ENCODE measurements around the gene EPHB1. TPM values are rescaled to one million over a fixed set of nuclear protein-coding genes. Genes with fewer than 3 reads are reported as not detected.

EPHB1 gene
- polyA plus RNA-seq, 1 donor from 2014 or later: 18.7 TPM

DNA sequence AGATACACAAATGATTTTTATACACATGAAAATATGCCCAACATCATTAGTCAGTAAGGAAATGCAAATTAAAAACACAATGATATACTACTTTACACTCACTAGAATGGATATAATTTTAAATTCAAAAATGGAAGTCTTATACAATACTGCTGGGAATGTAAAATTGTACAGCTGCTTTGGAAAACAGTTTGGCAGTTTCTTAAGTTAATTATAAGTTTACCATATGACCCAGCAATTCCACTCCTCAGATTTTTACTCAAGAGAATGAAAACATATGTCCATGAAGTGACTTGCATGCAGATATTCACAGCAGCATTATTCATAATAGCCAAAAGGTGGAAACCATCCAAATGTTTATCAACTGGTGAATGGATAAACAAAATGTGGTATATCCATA is 281.3 kb downstream of the EPHB1 start:
- no peaks in the 10 kb centered on the region for H3K27me3 ChIP-seq (ENCODE audit: insufficient read depth, low read depth, low read length)
- H3K27ac ChIP-seq (ENCODE audit: low read length): no peak overlapping the region
- no peaks in the 10 kb centered on the region for H3K36me3 ChIP-seq (ENCODE audit: insufficient read depth, low read length)
- TF ChIP-seq MXI1 (conservative IDR thresholded peaks at IDR 0.05; ENCODE audit: poor library complexity, severe bottlenecking) (no peak), TAF1 (IDR thresholded peaks at IDR 0.05; ENCODE audit: low read depth) (no peak), EZH2 (IDR thresholded peaks at IDR 0.05; ENCODE audit: borderline replicate concordance, insufficient read depth, low read length, poor library complexity, severe bottlenecking) (no peak), POLR2AphosphoS5 (IDR thresholded peaks at IDR 0.05) (no peak), SMC3 (conservative IDR thresholded peaks at IDR 0.05; ENCODE audit: poor library complexity) (no peak)
- TF ChIP-seq, protein P1, sequence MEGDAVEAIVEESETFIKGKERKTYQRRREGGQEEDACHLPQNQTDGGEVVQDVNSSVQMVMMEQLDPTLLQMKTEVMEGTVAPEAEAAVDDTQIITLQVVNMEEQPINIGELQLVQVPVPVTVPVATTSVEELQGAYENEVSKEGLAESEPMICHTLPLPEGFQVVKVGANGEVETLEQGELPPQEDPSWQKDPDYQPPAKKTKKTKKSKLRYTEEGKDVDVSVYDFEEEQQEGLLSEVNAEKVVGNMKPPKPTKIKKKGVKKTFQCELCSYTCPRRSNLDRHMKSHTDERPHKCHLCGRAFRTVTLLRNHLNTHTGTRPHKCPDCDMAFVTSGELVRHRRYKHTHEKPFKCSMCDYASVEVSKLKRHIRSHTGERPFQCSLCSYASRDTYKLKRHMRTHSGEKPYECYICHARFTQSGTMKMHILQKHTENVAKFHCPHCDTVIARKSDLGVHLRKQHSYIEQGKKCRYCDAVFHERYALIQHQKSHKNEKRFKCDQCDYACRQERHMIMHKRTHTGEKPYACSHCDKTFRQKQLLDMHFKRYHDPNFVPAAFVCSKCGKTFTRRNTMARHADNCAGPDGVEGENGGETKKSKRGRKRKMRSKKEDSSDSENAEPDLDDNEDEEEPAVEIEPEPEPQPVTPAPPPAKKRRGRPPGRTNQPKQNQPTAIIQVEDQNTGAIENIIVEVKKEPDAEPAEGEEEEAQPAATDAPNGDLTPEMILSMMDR (IDR thresholded peaks at IDR 0.05; ENCODE audit: poor library complexity, severe bottlenecking): no peak
- no peaks in the 10 kb centered on the region for H4K20me1 ChIP-seq (ENCODE audit: insufficient read depth)
- no peaks in the 10 kb centered on the region for H3K79me2 ChIP-seq (replicated peaks; ENCODE audit: insufficient read depth, low read length)
- H3K4me3 ChIP-seq (ENCODE audit: low read length): no peak overlapping the region
- no peaks in the 10 kb centered on the region for H3F3A ChIP-seq (ENCODE audit: insufficient read depth, low read length, poor library complexity, severe bottlenecking)
- H3K4me2 ChIP-seq (ENCODE audit: low read length): no peak overlapping the region
- H3K9ac ChIP-seq (ENCODE audit: low read length): no peak overlapping the region
- H2AFZ ChIP-seq (ENCODE audit: low read depth, low read length): no peak overlapping the region
- H3K9me3 ChIP-seq (ENCODE audit: low read length): no peaks in the 10 kb centered on the region
- H3K9me2 ChIP-seq (ENCODE audit: insufficient read depth, low read length): peaks cover 2% of the 10 kb centered on the region

DNA sequence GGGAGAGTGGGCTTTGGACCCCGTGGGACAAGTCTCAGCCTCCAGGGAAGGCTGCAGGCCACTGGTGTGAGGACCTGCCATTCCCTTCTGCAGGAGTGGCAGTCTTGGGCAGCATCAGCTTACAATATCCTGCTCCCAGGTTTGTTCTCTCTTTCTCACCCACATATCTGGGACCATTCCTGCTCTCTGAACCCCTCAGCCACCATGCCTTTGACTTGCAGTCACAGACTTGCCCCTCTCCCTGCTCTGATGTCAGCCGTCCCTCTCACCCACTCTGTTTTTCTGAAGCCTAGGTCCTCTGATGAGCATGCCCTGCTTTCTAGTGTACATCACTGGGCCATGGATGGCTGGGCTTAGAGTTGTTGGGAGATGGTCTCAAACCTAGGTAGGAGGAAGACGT is 282.1 kb downstream of the EPHB1 start:
- no peak for TF ChIP-seq RAD21 (conservative IDR thresholded peaks at IDR 0.05)
- TF ChIP-seq POLR2AphosphoS5 (IDR thresholded peaks at IDR 0.05): no peak
- TF ChIP-seq, protein P2, sequence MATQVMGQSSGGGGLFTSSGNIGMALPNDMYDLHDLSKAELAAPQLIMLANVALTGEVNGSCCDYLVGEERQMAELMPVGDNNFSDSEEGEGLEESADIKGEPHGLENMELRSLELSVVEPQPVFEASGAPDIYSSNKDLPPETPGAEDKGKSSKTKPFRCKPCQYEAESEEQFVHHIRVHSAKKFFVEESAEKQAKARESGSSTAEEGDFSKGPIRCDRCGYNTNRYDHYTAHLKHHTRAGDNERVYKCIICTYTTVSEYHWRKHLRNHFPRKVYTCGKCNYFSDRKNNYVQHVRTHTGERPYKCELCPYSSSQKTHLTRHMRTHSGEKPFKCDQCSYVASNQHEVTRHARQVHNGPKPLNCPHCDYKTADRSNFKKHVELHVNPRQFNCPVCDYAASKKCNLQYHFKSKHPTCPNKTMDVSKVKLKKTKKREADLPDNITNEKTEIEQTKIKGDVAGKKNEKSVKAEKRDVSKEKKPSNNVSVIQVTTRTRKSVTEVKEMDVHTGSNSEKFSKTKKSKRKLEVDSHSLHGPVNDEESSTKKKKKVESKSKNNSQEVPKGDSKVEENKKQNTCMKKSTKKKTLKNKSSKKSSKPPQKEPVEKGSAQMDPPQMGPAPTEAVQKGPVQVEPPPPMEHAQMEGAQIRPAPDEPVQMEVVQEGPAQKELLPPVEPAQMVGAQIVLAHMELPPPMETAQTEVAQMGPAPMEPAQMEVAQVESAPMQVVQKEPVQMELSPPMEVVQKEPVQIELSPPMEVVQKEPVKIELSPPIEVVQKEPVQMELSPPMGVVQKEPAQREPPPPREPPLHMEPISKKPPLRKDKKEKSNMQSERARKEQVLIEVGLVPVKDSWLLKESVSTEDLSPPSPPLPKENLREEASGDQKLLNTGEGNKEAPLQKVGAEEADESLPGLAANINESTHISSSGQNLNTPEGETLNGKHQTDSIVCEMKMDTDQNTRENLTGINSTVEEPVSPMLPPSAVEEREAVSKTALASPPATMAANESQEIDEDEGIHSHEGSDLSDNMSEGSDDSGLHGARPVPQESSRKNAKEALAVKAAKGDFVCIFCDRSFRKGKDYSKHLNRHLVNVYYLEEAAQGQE (IDR thresholded peaks at IDR 0.05; ENCODE audit: borderline replicate concordance): no peak
- no peak for TF ChIP-seq MXI1 (conservative IDR thresholded peaks at IDR 0.05; ENCODE audit: poor library complexity, severe bottlenecking)
- TF ChIP-seq, protein P1 (IDR thresholded peaks at IDR 0.05; ENCODE audit: poor library complexity, severe bottlenecking): no peak
- TF ChIP-seq TAF1 (IDR thresholded peaks at IDR 0.05; ENCODE audit: low read depth): no peak
- TF ChIP-seq EP300 (conservative IDR thresholded peaks at IDR 0.05; ENCODE audit: poor library complexity, severe bottlenecking): no peak
- no peak for TF ChIP-seq EZH2 (IDR thresholded peaks at IDR 0.05; ENCODE audit: borderline replicate concordance, insufficient read depth, low read length, poor library complexity, severe bottlenecking)
- no peak for TF ChIP-seq SMC3 (conservative IDR thresholded peaks at IDR 0.05; ENCODE audit: poor library complexity)
- no peaks in the 10 kb centered on the region for H3F3A ChIP-seq (ENCODE audit: insufficient read depth, low read length, poor library complexity, severe bottlenecking)
- H4K20me1 ChIP-seq (ENCODE audit: insufficient read depth): no peaks in the 10 kb centered on the region
- no peaks in the 10 kb centered on the region for H3K79me2 ChIP-seq (replicated peaks; ENCODE audit: insufficient read depth, low read length)
- H3K27me3 ChIP-seq (ENCODE audit: insufficient read depth, low read depth, low read length): no peaks in the 10 kb centered on the region
- no peak overlapping the region for H3K4me2 ChIP-seq (ENCODE audit: low read length)
- H3K27ac ChIP-seq (ENCODE audit: low read length): no peak overlapping the region
- no peak overlapping the region for H3K9ac ChIP-seq (ENCODE audit: low read length)
- no peaks in the 10 kb centered on the region for H3K36me3 ChIP-seq (ENCODE audit: insufficient read depth, low read length)
- no peak overlapping the region for H3K4me3 ChIP-seq (ENCODE audit: low read length)
- peaks cover 2% of the 10 kb centered on the region for H3K9me2 ChIP-seq (ENCODE audit: insufficient read depth, low read length)
- H3K9me3 ChIP-seq (ENCODE audit: low read length): no peaks in the 10 kb centered on the region
- no peak overlapping the region for H2AFZ ChIP-seq (ENCODE audit: low read depth, low read length)
